GM18505 (cell line): ENCODE data around the gene P2RY2.

Experiments used
- ATAC-seq: cut with Tn5 transposase; IDR thresholded peaks from one replicate; pipeline ENCODE4 v1.9.1; 2021; ENCODE audit not compliant: unreplicated experiment
- POLR2A ChIP-seq: IDR thresholded peaks from 4 replicates; pipeline ENCODE4 v1.6.1; 2011; ENCODE audit warnings: borderline replicate concordance; ENCODE audit not compliant: insufficient read depth, insufficient read length; ENCODE audit errors: extremely low read depth

The P2RY2 gene

GRCh38 chr11:73240190-73240781 is 22.2 kb downstream of the P2RY2 start:
- no peak for ATAC-seq
- TF ChIP-seq POLR2A: no peak

- TF ChIP-seq POLR2A: no peak
- no peak for ATAC-seq
Observed at GRCh38 chr11:73241300-73241699, 23.2 kb downstream of the P2RY2 start.

GRCh38 chr11:73242251-73243092 is 24.4 kb downstream of the P2RY2 start:
- no peak for ATAC-seq
- TF ChIP-seq POLR2A: peak; percentile 26

- no peak for ATAC-seq
- TF ChIP-seq POLR2A: no peak
Observed at GRCh38 chr11:73243093-73243485, 25.0 kb downstream of the P2RY2 start.

- no peak for ATAC-seq
- TF ChIP-seq POLR2A: no peak
Observed at GRCh38 chr11:73244589-73245240, 26.6 kb downstream of the P2RY2 start.

- TF ChIP-seq POLR2A: no peak
Observed at GRCh38 chr11:73245461-73245860, 27.4 kb downstream of the P2RY2 start.

GRCh38 chr11:73246303-73246702 is 28.2 kb downstream of the P2RY2 start:
- no peak for ATAC-seq
- no peak for TF ChIP-seq POLR2A

More at GRCh38 chr11:73245461-73245860, 27.4 kb downstream of the P2RY2 start:
- ATAC-seq: no peak

- no peak for ATAC-seq
- TF ChIP-seq POLR2A: no peak
Observed at GRCh38 chr11:73248526-73249185, 30.6 kb downstream of the P2RY2 start.

- no peak for ATAC-seq
- TF ChIP-seq POLR2A: no peak
Observed at GRCh38 chr11:73249304-73249703, 31.2 kb downstream of the P2RY2 start.

- ATAC-seq: no peak
Observed at GRCh38 chr11:73249853-73250783, 32.0 kb downstream of the P2RY2 start.

GRCh38 chr11:73252577-73253191 is 34.6 kb downstream of the P2RY2 start:
- ATAC-seq: no peak
- no peak for TF ChIP-seq POLR2A

More at GRCh38 chr11:73249853-73250783, 32.0 kb downstream of the P2RY2 start:
- TF ChIP-seq POLR2A: no peak

- no peak for TF ChIP-seq POLR2A
- ATAC-seq: no peak
Observed at GRCh38 chr11:73257342-73258103, 39.4 kb downstream of the P2RY2 start.
